Smooth muscle cell (in vitro differentiated cells): ENCODE results near the gene IMP3. TPM values are rescaled to one million over a fixed set of nuclear protein-coding genes. Genes with fewer than 3 reads are reported as not detected.

Source experiments
- DNase-seq: peaks from one replicate; lab custom pipeline; 2025; ENCODE audit not compliant: unreplicated experiment; lab: John Stamatoyannopoulos, UW
- H2AFZ ChIP-seq: fragments of 200-600 bp; sonication (generic); 2 replicates; pipeline ENCODE4 v1.6.0; 2016; ENCODE audit warnings: antibody characterized with exemption, low read depth, mild to moderate bottlenecking
- H3F3A ChIP-seq: fragments of 200-600 bp; sonication (generic); 2 replicates; pipeline ENCODE4 v1.6.0; 2017; ENCODE audit warnings: antibody characterized with exemption, low read depth
- H3K27ac ChIP-seq: fragments of 200-600 bp; sonication (generic); 2 replicates; pipeline ENCODE4 v1.5.1; 2016; ENCODE audit warnings: low read depth, mild to moderate bottlenecking
- H3K27me3 ChIP-seq: fragments of 200-600 bp; sonication (generic); 2 replicates; pipeline ENCODE4 v1.6.1; 2016; ENCODE audit warnings: low read depth, mild to moderate bottlenecking
- H3K36me3 ChIP-seq: fragments of 200-600 bp; sonication (generic); 2 replicates; pipeline ENCODE4 v1.5.1; 2016; ENCODE audit warnings: low read depth
- H3K4me1 ChIP-seq: fragments of 200-600 bp; sonication (generic); 2 replicates; pipeline ENCODE4 v1.5.1; 2016; ENCODE audit warnings: low read depth
- H3K4me2 ChIP-seq: fragments of 200-600 bp; sonication (generic); 2 replicates; pipeline ENCODE4 v1.6.0; 2016; ENCODE audit warnings: mild to moderate bottlenecking
- H3K4me3 ChIP-seq: fragments of 200-600 bp; sonication (generic); 2 replicates; pipeline ENCODE4 v1.5.1; 2016; ENCODE audit warnings: mild to moderate bottlenecking
- H3K79me2 ChIP-seq: fragments of 200-600 bp; sonication (generic); 2 replicates; pipeline ENCODE4 v1.6.0; 2016; ENCODE audit warnings: low read depth, mild to moderate bottlenecking
- H3K9ac ChIP-seq: fragments of 200-600 bp; sonication (generic); 2 replicates; pipeline ENCODE4 v1.6.0; 2016; ENCODE audit warnings: low read depth
- H3K9me3 ChIP-seq: fragments of 200-600 bp; sonication (generic); replicated peaks from 2 replicates; pipeline ENCODE4 v1.5.1; 2016; ENCODE audit warnings: low read depth
- H4K20me1 ChIP-seq: fragments of 200-600 bp; sonication (generic); 2 replicates; pipeline ENCODE4 v1.6.0; 2016; ENCODE audit warnings: low read depth
- CTCF ChIP-seq: fragments of 200-600 bp; sonication (generic); IDR thresholded peaks from 2 replicates; pipeline ENCODE4 v1.5.1; 2017; ENCODE audit warnings: borderline replicate concordance, mild to moderate bottlenecking, antibody characterized with exemption; ENCODE audit not compliant: insufficient read depth, poor library complexity, severe bottlenecking
- WGBS: methylation state at CpG from one replicate; pipeline ENCODE4 v1.1.7; 2016; ENCODE audit warnings: low lambda C conversion rate; 5-methylcytosine and 5-hydroxymethylcytosine counted together
- polyA plus RNA-seq: library from polyadenylated mRNA; unstranded; fragments of >200 nt; fragmentation: Nextera tagmentation; extraction: Ambion mirVana; gene quantifications from 2 replicates; pipeline ENCODE4 v1.2.1, GENCODE V29; 2016
- total RNA-seq: library from RNA; depleted of rRNA; stranded (reverse); fragments of >200 nt; gene quantifications from 2 replicates; pipeline ENCODE4 v1.2.3, GENCODE V29; 2014

The IMP3 gene
- total and polyA plus RNA-seq, 2 experiments from 2014 or later = 54.1 to 56.7 TPM

- Histone ChIP-seq H3K27ac (peak overlapping the region; percentile 37), H3K4me1 (no peaks in the 10 kb centered on the region), H3F3A (no peaks in the 10 kb centered on the region), H3K36me3 (no peaks in the 10 kb centered on the region), H3K4me2 (no peak overlapping the region), H2AFZ (no peak overlapping the region), H3K79me2 (no peaks in the 10 kb centered on the region), H3K9me3 (no peaks in the 10 kb centered on the region), H4K20me1 (no peaks in the 10 kb centered on the region), H3K4me3 (no peak overlapping the region), H3K9ac (no peak overlapping the region), H3K27me3 (no peaks in the 10 kb centered on the region)
- no peak for DNase-seq
- TF ChIP-seq CTCF = no peak
- 94% methylated on average over 4 of the region's 4 CpGs for WGBS
Measured at GRCh38 chr15:75598361-75598760, 41.7 kb downstream of the IMP3 start.

GRCh38 chr15:75597667-75598341 is 42.2 kb downstream of the IMP3 start:
- Histone ChIP-seq H3K79me2 (no peaks in the 10 kb centered on the region), H2AFZ (no peak overlapping the region), H3F3A (no peaks in the 10 kb centered on the region), H3K4me2 (no peak overlapping the region), H3K27me3 (no peaks in the 10 kb centered on the region), H3K27ac (no peak overlapping the region), H3K4me3 (no peak overlapping the region), H3K9ac (no peak overlapping the region), H3K4me1 (no peaks in the 10 kb centered on the region), H3K9me3 (no peaks in the 10 kb centered on the region), H3K36me3 (no peaks in the 10 kb centered on the region), H4K20me1 (no peaks in the 10 kb centered on the region)
- DNase-seq = no peak
- no peak for TF ChIP-seq CTCF
- WGBS = 89% methylated on average over 3 of the region's 3 CpGs

GRCh38 chr15:75596703-75597345 is 43.2 kb downstream of the IMP3 start:
- Histone ChIP-seq H3K4me1 (no peaks in the 10 kb centered on the region), H3F3A (no peaks in the 10 kb centered on the region), H3K9ac (no peak overlapping the region), H3K4me3 (no peak overlapping the region), H3K9me3 (no peaks in the 10 kb centered on the region), H2AFZ (no peak overlapping the region), H3K27me3 (no peaks in the 10 kb centered on the region), H3K27ac (no peak overlapping the region), H3K36me3 (no peaks in the 10 kb centered on the region), H3K4me2 (no peak overlapping the region), H4K20me1 (no peaks in the 10 kb centered on the region), H3K79me2 (no peaks in the 10 kb centered on the region)
- 96% methylated on average over 3 of the region's 3 CpGs for WGBS
- no peak for TF ChIP-seq CTCF
- no peak for DNase-seq
